Superior temporal gyrus (tissue), 1 donor: ENCODE data around the gene PHF13.

Source experiments
- DNase-seq: peaks from one replicate; pipeline ENCODE4 v3.0.0-alpha.2; 2016; ENCODE audit errors: extremely low spot score

The PHF13 gene

DNA sequence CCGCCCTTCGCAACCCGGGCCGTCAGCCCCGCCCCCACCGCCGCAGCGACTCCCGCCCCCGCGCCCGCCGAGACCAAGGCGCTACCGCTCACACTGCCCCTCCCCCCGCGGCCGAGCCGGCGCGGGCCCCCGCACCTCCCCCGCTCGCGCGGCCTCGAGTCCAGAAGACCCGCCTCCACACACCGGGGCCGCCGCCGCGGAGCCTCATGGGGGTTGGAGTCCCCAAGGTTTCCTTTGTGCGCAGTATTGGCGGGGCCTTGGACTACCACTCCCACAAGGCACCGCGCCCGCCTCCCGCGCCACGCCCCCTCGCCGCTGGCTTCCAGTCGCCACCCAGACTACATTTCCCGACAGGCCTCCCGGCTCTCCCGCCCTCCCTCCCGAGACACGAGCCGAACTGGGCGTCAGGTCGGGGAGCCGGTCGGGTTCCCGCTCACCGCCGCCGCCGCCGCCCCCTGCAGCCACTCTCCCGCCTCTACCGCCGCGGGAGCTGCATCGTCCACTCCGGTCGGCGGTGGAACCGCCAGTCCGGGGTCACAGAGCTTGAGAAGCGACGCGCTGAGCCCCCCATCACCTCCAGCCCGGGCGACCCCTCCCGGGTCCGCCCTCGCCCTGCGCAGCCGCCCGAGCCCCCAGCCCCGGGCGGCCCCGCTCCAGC is at the start of gene PHF13:
PHF13 (plus strand) TSS at position 371 of the 658 bp plus-strand sequence. CDS start 336 bp downstream, outside the sequence.
- DNase-seq: peak; percentile 97

DNA sequence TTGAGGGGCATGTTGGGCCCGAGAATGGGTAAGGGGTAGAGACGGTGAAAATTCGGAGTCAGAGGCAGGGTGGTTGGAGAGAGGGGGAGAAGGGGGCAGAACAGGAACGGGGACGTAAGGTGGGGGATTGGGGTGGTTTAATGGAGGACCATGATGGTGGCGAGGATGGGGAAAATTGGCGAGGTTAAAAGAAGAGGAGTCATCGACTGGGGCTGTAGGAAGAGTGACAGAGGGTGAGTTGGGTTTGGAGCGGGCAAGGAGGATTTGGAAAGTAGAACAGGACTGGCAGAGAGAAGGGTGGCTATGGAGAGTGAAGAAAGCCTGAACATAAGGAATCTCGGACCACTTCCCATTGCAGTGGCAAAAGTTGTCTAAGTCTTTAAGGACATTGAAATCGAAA is 44.5 kb upstream of the PHF13 start:
- no peak for DNase-seq

DNA sequence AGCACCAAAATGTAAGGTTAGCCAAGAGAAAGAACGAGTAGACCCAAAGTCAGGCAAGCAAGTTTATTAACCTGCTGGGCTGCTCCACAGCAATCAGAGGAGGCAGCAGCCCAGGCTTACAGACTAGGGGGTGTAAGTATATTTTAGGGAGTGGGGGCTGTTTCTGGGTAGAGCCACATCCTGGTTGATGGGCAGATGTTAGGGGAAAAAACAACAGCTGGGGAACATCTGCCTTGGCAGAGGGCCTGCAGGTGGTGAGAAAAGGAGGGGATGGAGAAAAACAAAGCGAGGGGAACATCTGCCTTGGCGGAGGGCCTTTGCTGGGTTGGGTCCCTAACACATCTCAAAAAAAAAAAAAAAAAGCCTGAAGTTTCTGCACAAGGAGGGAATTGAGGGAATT is 43.4 kb upstream of the PHF13 start:
- no peak for DNase-seq

DNA sequence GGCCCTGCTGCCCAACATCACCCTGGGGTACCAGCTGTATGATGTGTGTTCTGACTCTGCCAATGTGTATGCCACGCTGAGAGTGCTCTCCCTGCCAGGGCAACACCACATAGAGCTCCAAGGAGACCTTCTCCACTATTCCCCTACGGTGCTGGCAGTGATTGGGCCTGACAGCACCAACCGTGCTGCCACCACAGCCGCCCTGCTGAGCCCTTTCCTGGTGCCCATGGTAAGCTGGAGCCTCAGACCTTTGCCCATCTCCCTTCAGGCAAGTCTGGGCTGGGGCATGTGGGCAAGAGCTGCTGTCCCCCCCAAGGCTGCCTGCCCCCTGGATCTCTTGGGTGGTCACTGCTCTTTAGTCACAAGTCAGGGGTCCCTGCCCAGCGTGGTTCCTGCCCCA is 42.5 kb upstream of the PHF13 start:
- DNase-seq: no peak

DNA sequence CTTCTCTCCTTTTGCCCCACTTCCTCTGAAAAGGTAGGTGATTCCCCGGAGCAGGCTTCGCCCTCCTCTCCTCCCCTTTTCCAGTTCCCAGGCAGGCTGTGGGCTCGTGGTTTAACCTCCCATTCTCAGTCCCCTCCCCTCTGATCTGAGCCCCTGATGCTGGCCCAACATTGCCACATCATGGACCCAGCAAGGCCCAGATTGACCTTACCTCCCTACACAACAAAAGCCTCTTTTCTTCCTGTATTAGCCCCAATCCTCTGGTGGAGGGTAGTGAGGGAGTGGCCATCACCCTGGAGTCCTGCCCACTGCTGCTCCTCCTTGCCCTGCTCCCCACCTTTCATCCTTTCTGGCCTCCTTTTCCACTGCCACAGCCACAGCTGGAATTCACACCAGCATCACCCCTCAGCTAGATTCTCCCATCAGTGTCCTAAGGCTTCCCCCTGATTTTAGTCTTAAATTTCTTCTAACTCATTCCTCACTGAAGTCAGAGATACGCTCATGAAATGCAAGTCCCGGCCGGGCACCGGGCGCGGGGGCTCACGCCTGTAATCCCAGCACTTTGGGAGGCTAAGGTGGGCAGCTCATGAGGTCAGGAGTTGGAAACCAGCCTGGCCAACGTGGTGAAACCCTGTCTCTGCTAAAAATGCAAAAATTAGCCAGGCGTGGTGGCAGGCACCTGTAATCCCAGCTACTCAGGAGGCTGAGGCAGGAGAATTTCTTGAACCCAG is 40.7 kb upstream of the PHF13 start:
- no peak for DNase-seq

DNA sequence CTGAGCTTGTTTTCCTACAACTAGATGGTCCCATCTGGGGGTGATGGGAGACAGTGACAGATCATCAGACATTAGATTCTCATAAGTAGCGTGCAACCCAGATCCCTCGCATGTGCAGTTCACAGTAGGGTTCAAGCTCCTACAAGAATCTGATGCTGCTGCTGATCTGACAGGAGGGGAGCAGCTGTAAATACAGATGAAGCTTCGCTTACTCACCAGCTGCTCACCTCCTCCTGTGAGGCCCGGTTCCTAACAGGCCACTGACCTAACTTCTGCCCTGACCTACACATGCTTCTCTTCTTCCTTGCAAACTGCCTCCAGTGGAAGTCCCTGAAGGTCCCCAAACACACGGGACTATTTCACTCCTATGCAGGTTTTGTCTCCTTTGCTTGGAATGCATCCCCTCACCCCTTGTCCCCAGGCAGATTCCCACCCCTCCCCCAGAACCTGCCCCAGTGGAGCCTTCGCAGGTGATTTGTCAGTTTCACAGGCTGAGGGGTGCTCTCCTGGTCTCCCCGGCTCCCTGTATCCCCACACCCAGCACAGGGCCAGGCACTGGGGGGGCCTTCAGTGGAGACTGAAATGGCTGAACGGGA is 39.4 kb upstream of the PHF13 start:
- no peak for DNase-seq

DNA sequence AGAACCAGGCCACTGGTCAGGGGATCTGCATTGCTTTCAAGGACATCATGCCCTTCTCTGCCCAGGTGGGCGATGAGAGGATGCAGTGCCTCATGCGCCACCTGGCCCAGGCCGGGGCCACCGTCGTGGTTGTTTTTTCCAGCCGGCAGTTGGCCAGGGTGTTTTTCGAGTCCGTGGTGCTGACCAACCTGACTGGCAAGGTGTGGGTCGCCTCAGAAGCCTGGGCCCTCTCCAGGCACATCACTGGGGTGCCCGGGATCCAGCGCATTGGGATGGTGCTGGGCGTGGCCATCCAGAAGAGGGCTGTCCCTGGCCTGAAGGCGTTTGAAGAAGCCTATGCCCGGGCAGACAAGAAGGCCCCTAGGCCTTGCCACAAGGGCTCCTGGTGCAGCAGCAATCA is 38.7 kb upstream of the PHF13 start:
- DNase-seq: no peak

DNA sequence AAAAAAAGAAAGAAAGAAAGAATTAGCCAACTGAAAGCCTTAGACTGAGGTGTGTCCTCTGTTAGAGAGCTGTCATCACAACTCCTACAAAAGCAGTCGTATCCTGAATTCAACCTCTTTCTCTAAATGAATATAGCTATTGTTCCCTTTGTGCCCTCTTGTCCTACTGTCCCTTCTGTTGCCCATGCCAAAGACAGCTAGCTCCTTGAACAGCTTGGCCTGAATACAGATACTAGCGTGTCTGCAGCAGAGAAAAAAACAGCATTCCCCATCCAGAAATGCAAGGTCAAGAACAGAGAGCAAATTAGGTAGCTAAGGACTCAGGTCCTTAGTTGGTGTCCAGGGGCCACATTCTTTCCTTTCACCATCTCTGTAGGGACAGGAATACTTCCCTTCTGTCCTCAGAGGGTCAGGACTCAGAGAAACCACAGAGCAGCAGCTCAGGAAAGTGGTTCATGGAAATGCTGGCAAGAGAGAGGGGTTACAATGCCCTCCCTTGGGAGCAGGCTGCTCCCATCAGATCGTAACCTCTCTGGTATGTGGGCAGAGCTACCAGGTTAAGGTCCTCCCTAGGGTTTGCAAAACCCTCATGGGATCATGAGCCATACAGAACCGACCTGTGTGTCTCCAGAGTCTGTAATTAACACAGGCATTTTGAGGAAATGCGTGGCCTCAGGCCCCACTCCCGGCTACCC is 35.6 kb upstream of the PHF13 start:
- DNase-seq: peak; percentile 51

DNA sequence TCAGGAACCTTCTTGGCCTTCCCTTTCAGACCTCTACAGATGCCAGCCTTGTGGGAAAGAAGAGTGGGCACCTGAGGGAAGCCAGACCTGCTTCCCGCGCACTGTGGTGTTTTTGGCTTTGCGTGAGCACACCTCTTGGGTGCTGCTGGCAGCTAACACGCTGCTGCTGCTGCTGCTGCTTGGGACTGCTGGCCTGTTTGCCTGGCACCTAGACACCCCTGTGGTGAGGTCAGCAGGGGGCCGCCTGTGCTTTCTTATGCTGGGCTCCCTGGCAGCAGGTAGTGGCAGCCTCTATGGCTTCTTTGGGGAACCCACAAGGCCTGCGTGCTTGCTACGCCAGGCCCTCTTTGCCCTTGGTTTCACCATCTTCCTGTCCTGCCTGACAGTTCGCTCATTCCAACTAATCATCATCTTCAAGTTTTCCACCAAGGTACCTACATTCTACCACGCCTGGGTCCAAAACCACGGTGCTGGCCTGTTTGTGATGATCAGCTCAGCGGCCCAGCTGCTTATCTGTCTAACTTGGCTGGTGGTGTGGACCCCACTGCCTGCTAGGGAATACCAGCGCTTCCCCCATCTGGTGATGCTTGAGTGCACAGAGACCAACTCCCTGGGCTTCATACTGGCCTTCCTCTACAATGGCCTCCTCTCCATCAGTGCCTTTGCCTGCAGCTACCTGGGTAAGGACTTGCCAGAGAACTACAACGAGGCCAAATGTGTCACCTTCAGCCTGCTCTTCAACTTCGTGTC is 34.7 kb upstream of the PHF13 start:
- DNase-seq: no peak

DNA sequence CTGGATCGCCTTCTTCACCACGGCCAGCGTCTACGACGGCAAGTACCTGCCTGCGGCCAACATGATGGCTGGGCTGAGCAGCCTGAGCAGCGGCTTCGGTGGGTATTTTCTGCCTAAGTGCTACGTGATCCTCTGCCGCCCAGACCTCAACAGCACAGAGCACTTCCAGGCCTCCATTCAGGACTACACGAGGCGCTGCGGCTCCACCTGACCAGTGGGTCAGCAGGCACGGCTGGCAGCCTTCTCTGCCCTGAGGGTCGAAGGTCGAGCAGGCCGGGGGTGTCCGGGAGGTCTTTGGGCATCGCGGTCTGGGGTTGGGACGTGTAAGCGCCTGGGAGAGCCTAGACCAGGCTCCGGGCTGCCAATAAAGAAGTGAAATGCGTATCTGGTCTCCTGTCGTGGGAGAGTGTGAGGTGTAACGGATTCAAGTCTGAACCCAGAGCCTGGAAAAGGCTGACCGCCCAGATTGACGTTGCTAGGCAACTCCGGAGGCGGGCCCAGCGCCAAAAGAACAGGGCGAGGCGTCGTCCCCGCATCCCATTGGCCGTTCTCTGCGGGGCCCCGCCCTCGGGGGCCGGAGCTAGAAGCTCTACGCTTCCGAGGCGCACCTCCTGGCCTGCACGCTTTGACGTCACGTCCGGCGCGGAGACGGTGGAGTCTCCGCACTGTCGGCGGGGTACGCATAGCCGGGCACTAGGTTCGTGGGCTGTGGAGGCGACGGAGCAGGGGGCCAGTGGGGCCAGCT is 34.0 kb upstream of the PHF13 start, which contains the start of gene ZBTB48:
ZBTB48 (plus strand) TSS at position 621 of the 745 bp plus-strand sequence. CDS start 616 bp downstream, outside the sequence.
- peak; percentile 99 for DNase-seq

DNA sequence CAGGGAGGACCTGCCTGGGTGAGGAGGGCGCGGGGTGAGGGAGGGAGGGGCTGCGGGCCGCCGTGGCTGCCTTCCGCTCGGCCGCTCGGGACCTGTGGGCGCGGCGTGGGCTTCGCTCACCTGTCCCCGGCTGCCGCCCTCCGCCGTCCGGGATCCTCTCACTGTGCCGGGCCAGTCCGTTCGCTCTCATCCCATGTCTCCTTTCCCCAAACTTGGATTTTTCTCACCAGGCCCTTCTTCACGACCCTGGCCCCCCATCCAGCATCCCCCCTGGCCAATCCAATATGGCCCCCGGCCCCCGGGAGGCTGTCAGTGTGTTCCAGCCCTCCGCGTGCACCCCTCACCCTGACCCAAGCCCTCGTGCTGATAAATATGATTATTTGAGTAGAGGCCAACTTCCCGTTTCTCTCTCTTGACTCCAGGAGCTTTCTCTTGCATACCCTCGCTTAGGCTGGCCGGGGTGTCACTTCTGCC is 33.4 kb upstream of the PHF13 start:
- no peak for DNase-seq

DNA sequence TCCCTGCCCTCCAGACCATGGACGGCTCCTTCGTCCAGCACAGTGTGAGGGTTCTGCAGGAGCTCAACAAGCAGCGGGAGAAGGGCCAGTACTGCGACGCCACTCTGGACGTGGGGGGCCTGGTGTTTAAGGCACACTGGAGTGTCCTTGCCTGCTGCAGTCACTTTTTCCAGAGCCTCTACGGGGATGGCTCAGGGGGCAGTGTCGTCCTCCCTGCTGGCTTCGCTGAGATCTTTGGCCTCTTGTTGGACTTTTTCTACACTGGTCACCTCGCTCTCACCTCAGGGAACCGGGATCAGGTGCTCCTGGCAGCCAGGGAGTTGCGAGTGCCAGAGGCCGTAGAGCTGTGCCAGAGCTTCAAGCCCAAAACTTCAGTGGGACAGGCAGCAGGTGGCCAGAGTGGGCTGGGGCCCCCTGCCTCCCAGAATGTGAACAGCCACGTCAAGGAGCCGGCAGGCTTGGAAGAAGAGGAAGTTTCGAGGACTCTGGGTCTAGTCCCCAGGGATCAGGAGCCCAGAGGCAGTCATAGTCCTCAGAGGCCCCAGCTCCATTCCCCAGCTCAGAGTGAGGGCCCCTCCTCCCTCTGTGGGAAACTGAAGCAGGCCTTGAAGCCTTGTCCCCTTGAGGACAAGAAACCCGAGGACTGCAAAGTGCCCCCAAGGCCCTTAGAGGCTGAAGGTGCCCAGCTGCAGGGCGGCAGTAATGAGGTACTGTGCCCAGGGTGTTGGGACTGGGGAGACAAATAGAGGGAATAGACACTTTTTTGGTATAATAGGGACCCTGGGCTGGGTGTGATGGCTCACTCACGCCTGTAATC is 32.7 kb upstream of the PHF13 start:
- no peak for DNase-seq

DNA sequence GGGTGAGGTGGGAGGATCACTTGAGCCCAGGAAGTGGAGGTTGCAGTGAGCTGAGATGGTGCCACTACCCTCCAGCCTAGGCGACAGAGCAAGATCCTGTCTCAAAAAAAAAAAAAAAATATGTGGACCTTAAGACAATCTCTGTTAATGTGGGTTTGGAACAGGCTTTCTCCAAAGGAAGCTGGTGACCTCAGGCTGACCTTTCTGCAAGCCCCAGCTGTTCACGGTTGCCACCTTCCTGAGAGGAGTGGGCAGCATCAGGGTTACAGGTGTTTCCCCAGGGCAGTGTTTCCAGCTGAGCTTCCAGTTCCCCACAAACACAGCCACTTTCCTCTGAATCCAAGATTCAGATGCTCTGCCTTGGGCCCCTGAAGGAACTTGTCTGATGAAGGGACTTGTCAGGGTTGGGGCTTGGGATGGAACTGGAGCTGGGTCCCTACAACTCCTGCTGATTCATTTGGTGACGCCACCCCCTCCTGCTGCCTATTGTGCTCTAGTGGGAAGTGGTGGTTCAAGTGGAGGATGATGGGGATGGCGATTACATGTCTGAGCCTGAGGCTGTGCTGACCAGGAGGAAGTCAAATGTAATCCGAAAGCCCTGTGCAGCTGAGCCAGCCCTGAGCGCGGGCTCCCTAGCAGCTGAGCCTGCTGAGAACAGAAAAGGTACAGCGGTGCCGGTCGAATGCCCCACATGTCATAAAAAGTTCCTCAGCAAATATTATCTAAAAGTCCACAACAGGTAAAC is 31.8 kb upstream of the PHF13 start:
- DNase-seq: no peak

DNA sequence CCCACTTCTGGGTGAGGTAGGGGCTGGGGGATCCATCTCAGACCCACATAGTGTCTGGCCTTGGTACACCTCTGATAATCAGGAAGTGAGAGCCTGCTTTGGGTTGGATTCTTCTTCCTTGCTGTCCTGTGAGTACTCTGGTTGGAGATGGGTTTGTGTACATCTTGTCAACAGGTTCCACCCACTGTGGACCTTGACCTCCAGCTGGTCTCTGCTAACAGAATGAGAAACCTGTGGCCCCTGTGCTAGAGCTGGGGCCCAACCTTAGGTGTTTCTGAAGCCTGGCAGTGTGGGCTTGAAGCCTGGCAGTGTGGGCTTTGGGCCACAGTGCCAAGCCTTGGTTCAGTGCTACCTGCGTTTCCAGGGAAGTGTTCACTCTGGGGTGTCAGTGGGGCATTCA is 31.2 kb upstream of the PHF13 start:
- no peak for DNase-seq

DNA sequence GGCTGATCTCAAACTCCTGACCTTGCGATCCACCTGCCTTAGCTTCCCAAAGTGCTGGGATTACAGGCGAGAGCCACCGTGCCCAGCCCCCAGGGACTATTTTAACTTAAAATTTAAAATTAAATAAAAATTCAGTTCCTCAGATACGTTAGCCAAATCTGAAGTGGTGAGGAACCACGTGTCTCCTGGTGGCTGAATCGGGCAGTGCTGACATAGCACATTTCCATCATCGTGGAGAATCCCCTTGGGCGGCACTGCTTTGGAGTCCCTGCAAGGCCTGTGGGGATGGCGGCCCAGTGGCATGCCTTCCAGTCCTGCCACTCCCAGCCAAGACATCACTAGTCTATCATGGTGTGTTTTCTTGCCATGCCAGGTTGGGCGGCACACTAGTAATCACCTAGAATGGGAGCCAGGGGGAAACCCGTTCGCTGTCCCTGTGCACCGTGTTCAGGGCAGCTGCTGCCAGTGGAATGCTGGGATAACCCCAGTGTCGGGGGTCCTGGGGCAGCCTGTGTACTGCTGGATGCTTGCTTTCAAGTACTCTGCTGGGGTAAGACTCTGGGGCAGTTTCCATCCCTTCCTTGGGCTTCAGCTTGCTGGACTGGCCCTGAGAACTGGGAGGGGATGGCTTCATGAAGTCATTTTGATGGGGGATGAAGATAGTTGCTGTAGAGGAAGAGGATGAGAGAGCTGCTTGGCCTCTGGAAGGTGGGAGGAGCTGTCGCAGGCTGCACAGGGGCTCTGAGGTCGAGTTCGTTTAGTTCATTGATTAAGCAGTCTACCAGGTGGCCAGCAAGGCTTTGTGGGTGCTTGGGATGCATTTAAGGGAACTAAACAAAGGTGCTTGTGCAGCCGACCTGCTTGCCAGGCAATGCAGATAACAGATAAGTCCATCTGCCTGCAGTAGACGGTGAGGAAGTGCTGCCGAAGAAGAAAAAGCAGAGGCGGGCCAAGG is 29.1 kb upstream of the PHF13 start:
- DNase-seq: no peak

DNA sequence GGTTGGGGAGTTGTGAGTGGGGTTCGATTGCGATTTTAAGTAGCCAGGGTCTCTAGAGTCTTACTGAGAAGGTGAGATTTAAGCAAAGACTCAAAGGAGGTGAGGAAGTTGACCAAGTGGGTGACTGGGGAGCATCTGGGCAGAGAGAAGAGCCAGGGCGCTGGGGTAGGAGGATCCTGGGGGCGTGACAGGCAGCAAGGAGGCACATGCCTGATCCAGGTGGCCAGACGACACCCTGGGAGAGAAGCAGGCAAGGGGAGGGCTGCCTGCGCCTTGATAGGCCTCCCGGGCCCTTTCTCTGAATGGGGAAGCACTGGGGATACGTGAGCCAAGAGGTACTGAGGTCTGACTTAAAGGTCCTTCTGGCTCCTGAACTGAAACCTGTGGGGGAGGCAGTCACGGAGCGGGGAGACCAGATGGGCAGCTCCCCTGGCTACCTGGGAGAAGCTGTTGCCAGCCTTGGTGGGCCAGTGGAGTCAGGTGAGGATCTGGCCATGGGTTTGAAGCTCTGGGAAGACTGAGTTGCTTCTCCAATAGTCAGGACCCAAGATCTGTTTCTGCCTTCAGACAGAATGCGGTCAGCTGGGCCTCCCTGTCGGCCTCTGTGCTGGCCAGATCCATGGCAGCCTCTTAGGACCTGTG is 28.3 kb upstream of the PHF13 start:
- no peak for DNase-seq

DNA sequence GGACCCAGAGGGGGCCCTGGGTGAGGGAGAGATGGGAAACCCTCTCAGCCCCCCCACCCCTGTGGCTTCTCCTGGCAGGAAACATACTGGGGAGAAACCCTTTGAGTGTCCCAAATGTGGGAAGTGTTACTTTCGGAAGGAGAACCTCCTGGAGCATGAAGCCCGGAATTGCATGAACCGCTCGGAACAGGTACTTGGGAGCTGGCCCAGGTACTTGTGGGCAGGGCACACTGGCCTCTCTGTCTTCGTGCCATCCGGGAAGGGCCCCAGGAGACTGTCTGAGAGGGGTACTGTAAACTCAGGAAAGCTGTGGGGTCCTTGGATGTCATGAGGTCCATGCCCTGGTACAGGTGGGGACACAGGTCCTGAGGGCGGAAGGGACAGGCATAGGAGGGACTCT is 27.7 kb upstream of the PHF13 start:
- no peak for DNase-seq

DNA sequence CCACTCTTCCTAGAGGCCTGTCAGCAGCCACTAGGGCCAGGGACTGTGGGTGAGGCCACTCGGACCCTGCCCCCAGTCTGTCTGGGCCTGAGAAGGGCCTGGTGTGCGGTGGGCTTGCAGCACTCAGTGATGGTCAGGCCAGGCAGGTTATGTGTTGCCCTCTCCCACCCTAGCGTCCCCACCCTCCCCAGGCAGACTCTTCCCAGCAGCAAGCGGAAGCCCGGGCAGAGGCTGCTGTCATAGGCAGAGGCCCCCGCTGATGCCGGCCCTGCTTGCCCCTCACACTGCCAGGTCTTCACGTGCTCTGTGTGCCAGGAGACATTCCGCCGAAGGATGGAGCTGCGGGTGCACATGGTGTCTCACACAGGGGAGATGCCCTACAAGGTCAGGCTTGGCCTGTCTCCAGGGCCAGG is 27.1 kb upstream of the PHF13 start:
- no peak for DNase-seq
